ENCODE measurements around the gene GPR42.
"Not testable (repeated sequence)": the region's sequence is repeated elsewhere in the genome, so short reads cannot be mapped to it uniquely, and the experiment has no call there.

Gene GPR42

DNA sequence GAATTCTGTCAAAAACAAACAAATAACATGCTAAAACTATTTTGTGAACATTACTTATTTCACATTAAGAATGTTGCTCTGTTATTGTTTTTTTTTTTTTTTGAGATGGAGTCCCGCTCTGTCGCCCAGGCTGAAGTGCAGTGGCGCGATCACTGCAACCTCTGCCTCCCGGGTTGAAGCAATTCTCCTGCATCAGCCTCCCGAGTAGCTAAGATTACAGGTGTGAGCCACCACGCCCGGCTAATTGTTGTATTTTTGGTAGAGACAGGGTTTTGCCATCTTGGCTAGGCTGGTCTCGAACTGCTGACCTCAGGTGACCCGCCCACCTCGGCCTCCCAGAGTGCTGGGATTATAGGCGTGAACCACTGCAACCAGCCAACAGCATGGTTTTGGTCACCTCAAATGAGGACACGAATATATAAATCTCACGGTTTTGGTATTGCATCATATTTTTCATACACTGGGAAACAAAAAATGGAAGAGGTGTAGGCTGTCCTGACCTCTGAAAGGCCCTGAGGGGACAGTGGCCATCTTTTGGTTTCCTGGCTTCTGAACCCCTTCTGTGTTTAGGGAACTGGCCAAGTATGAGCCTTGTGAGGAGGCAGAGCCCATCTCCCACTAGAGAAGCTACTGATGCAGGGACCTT lies 25.5 kb downstream of the GPR42 start:
- DNase-seq (ENCODE audit: low spot score): no peak

GRCh38 chr19:35397064-35397463 lies 26.2 kb downstream of the GPR42 start:
- DNase-seq (ENCODE audit: low spot score): no peak

GRCh38 chr19:35398570-35398969 lies 27.7 kb downstream of the GPR42 start:
- no peak for DNase-seq (ENCODE audit: low spot score)

GRCh38 chr19:35399231-35399630 lies 28.4 kb downstream of the GPR42 start:
- DNase-seq (ENCODE audit: low spot score): no peak

- no peak for DNase-seq (ENCODE audit: low spot score)
Observed at GRCh38 chr19:35399948-35400772, 29.3 kb downstream of the GPR42 start.

DNA sequence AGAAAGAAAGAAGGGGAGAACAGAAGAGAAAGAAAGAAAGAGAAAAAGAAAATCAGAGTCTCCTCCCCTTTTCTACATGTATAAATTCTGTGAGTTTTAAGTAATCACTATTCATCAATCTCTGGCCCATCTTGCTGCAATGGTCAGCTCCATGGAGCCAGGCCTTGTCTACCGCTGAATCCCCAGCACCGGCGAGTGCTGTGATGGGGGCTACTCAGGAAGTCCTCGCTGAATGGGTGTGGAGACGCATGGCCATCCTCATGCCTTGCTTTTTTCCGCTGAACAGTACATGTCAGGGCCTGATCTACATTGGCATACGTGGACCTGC lies 29.9 kb downstream of the GPR42 start:
- no peak for DNase-seq (ENCODE audit: low spot score)

- not testable (repeated sequence) for DNase-seq (ENCODE audit: low spot score)
Observed at GRCh38 chr19:35401416-35401815, 30.5 kb downstream of the GPR42 start.

GRCh38 chr19:35403116-35403760 lies 32.4 kb downstream of the GPR42 start:
- no peak for DNase-seq (ENCODE audit: low spot score)

DNA sequence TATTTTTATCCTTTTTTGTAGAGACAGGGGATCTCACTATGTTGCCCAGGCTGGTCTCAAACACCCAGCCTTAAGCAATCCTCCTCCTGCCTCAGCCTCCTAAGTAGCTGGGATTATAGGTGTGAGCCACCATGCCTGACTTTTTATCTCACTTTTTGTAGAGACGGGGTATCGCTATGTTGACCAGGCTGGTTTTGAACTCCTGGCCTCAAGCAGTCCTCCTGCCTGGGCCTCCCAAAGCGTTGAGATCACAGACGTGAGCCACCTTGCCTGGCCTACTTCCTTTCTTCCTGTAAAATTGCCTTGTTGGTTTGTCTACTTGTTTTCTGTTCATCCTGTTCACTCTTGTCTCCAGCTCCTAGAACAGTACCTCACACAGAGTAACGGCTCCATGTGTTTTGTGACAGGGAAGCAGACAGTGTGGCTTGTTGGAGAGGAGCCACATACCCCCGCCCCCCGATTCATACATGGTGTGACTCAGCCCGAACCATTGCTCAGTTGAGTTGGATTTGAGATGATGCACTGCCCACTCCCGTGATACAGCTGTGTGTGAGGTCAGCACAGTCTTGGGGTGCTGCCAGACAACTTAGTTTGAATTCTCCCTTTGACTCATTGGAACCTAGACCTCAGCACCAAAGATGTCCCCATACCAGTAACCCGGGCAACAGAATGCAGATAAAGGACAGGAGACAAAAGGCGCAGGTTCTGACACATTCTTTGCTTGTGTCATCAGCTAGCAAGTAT lies 34.2 kb downstream of the GPR42 start:
- no peak for DNase-seq (ENCODE audit: low spot score)

GRCh38 chr19:35407619-35408018 lies 36.8 kb downstream of the GPR42 start:
- no peak for DNase-seq (ENCODE audit: low spot score)

DNA sequence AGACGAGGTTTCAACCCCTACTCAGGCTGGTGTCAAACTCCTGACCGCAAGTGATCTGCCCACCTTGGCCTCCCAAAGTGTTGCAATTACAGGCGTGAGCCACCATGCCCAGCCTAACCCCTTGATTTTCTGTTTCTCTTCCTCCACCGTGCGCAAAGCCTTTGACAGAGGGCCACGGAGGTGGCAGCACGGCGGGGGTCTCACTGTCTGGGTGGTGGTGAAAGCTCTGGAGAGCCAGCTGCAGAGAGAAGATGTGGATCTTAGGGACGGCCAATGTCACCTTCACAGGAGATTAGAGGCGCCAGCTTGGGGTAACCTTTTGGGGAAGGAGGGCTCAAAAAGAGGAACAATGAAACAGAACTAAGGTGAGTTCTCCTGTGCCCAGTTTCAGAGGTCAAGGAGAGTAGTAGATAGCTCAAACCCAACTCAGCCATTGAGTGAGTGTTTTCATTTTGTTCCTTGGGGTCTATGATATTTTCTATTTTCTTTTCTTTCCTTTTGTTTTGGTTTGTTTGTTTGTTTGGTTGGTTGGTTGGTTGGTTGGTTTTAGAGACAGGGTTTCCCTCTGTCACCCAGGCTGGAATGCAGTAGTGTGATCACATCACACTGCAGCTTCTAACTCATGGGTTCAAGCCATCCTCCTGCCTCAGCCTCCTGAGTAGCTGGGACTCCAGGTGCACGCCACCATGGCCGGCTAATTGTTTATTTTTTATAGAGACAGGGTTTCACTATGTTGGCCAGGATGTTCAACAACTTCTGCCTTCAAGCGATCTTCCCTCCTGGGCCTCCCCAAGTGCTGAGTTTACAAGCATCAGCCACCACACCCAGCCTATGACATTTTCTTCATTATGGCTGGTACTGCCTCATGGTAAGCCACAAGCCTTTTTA lies 37.7 kb downstream of the GPR42 start:
- no peak for DNase-seq (ENCODE audit: low spot score)

DNA sequence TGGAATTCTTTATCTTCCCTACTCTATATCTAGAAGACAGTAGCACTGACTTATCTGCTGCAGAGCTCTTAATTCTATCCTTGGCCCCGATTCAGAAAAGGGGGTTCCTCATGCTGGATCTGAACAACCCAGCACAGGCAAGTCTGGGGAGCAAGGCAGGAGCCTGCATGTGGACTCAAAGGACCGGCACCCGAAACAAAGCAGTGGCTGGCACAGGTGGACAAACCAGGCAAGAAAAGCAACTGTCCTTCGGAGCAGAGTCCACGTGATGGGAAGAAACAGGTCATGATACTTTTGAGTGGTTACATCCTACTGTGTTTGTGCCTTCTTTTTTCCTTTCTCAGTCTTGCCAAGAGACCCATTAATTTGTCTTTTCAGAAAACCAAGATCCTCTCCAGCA lies 38.3 kb downstream of the GPR42 start:
- DNase-seq (ENCODE audit: low spot score): no peak

GRCh38 chr19:35410487-35410886 lies 39.6 kb downstream of the GPR42 start:
- no peak for DNase-seq (ENCODE audit: low spot score)

- DNase-seq (ENCODE audit: low spot score): no peak
Observed at GRCh38 chr19:35414442-35414841, 43.6 kb downstream of the GPR42 start.

DNA sequence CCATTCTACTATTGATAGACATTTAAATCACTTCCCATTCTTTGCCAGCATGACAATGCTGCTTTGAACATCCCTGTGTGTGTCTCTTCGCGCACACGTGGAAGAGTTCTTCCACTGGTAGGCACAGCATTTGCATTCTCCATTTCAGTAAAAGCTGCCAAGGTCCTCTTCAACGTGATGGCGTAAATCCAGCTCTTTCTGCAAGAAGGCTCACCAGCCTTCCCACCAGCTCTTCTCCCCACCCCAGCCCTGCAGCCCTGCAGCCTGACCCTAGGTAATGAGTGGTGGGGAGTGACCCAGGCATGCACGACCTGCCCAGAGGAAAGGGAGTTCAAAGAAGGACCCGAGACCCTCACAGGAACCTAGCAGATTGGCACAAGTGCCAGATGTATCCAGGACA lies 45.5 kb downstream of the GPR42 start:
- no peak for DNase-seq (ENCODE audit: low spot score)

- no peak for DNase-seq (ENCODE audit: low spot score)
Observed at GRCh38 chr19:35417278-35417677, 46.4 kb downstream of the GPR42 start.

DNA sequence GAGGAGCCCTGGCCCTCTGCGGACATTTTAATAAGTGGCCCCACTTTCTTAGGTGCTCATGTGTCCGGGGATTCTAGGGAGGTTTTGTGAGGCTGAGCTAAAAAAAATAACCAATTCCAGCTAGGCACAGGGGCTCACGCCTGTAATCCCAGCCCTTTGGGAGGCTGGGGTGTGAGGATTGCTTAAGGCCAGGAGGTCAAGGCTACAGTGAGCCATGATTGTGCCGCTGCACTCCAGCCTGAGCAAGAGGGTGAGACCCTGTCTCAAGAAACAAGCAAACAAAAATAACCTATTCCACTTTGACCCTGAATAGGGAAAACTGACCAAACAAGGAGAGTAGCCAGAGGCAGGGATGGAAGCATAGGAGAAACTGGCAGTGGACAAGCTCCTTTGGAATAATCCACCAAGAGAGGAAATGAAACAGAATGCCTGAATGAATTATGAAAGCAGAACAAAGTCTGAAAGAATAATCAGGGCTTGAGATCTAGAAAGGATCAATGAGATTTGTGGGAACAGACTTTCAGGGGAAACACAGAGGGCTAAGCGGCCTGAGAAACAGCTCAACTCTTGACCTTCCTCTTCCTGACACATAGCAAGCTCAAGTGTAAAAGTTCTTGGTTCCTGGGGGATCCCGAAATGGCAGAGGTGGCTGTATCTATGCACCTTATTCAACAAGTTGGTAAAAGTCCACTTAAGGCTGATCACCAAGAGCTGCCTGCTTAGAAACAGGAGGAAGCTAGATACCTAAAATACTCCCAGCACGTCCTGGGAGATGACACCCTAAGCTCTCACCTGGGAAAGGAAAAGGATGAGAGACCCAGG lies 47.1 kb downstream of the GPR42 start:
- no peak for DNase-seq (ENCODE audit: low spot score)

DNA sequence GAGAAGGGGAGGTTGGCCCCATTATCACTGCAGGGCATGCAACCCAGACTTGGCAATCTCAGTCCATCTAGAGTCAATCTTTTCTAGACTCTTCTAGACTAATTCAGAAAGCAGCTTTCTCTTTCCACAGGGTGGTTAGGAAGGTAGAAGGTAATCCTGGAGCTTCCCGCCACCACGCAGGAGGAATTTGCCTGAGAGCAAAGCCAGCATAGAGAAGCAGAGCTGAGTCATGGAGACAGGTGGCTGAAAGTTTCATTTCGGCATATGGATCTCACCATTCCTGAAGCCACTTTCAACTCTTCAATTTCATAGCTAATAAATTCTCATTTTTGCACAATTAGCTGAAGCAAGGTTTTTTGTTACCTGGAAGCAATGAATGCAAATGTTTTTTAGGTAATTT lies 48.2 kb downstream of the GPR42 start:
- DNase-seq (ENCODE audit: low spot score): no peak

DNA sequence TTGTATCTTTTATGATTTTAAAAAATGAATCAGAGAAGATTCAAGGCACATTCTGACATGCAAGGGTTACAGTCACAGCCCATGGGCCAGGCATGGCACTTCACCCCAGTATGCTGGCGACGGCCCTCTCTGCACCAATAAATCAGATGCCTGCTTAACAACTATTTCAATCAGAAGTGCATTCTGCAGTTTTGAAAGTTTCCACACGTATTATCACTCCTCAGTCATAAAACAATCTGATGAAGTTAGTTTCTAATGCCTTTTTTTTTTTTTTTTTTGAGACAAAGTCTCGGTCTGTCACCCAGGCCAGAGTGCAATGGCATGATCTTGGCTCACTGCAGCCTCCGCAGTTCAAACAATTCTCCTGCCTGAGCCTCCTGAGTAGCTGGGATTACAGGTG lies 48.9 kb downstream of the GPR42 start:
- no peak for DNase-seq (ENCODE audit: low spot score)

DNA sequence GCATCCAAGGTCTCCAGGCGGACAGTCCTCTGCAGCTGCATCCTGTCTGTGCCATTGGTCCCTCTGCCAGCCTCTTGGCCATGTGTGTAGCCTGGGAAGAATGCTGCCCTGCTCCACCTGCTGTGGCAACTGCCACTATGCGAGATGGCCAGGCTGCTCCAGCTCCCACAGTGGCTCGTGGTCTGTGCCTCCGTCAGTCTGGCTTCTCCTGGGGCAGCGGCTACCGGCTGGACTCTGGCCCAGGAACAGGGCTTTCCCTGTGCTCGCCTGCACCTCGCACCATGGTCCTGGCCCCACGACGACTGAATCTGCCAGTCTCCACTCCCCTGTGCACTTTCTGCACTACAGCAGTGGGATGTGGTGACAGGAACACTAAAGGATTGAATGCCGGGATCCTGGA lies 50.5 kb downstream of the GPR42 start:
- no peak for DNase-seq (ENCODE audit: low spot score)

Data from pons (tissue), 1 donor.